HG03575 (cell line): Measurements from ENCODE around the gene HDAC7.
"Not testable (repeated sequence)": the region's sequence is repeated elsewhere in the genome, so short reads cannot be mapped to it uniquely, and the experiment has no call there.

ENCODE experiments used
- ATAC-seq: cut with Tn5 transposase; IDR thresholded peaks from one replicate; pipeline ENCODE4 v1.9.1; 2021; ENCODE audit not compliant: unreplicated experiment, insufficient number of reproducible peaks, low FRiP score; ENCODE audit errors: extremely low read depth

The HDAC7 gene

DNA sequence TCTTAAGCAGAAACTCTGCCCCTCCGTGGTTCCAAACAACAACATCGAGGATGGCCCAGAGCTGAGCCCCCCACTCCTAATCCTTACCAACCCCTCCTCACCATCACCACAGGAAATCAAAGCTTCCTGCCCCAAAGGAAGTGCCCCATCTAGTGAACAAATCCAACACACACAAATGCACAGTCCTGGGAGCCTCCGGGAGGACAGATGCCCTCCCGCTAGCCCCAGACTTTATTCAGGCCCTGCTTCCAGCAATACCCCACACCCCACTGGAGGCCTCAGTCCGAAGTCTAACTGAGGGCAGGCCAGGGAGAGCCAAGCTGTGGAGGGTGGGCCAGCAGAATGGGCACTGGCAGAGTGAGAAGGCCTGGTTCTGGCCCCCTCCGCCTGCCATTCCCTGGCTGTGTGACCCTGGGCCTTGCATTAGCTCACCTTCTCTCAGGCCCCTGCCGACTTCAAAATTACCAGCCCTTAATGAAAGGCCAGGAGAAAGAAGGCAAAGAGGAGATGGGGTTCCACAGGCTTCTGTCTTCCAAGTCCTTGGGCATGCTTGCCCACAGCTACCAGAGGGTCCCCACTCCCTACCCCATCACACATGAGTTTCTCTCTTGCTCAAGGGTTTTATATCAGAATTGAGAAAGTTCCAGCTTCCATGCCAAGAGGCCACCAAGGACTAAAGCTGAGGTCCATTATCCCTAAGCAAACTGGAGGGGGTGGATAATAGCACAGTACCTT, 2.3 kb downstream of the HDAC7 start:
- no peak for ATAC-seq

DNA sequence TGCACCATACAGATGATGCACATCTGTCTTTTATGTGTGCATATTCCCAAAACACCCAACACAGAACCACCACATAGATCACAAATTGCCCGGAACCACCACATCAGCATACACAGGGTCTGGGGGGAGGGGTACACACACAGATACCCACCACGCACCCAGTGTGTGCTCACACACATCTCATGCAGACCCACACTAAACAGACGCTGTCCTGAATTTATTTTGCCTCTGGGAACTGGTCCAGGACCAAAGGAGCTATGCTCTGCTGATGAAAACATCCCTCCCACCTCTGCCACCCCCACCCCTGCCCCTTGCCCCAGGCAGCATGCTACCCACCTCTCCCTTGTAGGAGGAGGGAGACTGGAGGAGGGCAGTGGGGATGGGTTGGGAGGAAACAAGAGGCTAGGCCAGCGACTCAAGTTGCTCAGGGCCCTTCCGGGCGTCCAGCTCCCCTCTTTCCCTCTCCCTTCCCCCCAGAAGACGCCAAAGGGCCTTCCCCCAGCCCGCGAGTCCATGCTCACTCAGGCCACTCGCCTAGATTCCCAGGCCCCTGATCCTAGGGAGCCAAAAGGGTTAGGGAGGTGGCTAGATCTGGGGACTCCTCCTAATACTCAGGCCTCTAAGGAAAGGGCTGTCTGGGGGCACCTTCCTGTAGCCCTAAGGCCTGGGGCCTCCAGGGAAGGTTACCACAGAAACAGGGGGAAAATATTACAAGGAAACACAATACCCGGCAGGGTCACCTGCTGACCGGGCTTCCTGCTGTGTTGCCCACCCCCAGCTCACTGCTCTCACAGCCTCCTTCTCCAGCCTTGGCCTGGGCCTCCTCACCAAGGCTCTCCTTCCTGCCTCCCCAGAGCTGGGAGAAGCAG, 3.1 kb downstream of the HDAC7 start:
- no peak for ATAC-seq

DNA sequence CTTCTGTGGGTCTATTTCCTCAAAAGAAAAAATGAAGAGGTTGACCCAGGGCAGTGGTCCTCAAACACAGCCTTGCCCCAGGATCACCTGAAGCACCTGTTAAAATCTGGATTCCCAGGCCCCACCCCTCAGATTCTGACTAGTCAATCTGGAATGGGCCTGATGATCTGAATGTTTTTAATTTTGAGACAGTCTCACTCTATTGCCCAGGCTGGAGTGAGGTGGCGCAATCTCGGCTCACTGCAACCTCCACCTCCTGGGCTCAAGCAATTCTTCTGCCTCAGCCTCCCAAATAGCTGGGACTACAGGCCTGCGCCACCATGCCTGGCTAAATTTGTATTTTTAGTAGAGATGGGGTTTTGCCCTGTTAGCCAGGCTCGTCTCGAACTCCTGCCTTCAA, 4.3 kb downstream of the HDAC7 start:
- not testable (repeated sequence) for ATAC-seq

DNA sequence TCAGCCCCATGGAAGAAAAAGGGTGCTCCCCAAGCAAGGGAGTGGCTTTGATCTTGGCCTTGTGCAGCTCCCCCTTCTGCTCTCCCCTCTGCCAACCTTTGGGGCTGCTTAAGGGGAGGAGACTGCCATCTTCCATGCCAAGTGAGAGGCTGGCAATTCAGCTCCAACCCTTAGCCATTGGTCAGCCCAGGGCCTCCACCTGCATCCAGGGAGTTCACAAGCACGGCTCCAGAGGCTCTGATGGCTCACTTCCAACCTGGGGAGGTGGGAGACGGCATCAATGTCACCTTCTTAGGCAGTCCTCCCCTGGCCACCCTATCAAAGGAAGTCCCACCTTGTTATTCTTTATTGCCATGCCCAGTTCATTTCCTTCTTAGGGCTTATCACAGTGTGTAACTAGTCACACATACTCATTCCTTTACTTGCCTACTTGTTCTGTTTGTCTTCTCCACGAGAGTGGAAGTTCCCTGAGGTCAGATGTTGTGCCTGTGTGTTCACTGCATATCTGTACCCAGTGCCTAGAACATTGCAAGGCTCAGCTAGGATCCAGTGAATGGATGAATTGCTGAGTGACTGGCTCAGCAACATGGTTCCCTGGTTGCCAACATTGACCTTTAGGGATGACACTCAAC, 5.0 kb downstream of the HDAC7 start:
- ATAC-seq = no peak

DNA sequence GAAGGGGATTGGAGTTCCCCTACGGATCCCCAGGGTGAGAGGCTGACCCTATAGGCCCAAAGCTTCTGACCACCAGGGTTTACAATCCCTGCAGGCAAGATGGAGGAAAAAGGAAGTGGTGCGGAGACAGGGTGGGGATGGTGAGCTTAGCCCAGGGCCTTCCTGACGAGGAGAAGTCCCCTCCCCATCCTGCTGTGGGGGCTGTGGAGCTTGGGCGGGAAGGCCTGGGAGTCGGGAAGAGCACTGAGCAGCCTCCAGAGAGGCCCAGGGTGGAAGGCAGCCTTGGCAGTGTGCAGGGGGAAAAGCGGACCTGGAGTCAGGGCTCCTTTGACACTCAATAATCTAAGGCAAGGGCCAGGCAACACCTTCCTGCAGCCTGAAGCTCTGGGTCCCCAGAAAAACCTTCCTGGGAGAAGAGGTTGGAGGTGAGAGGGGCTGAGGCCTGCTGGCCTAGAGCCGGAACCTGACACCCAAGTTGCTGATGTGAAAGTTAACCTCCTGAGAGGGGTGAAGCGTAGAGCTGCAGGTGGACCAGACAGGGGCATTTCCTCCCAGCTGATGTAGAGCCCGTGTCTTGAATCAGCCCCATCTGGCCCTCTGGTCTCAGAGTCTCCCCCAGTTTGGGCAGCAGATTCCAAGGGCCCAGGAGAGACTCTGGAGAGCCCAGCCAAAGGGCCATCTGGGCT, 6.0 kb downstream of the HDAC7 start:
- ATAC-seq = no peak

DNA sequence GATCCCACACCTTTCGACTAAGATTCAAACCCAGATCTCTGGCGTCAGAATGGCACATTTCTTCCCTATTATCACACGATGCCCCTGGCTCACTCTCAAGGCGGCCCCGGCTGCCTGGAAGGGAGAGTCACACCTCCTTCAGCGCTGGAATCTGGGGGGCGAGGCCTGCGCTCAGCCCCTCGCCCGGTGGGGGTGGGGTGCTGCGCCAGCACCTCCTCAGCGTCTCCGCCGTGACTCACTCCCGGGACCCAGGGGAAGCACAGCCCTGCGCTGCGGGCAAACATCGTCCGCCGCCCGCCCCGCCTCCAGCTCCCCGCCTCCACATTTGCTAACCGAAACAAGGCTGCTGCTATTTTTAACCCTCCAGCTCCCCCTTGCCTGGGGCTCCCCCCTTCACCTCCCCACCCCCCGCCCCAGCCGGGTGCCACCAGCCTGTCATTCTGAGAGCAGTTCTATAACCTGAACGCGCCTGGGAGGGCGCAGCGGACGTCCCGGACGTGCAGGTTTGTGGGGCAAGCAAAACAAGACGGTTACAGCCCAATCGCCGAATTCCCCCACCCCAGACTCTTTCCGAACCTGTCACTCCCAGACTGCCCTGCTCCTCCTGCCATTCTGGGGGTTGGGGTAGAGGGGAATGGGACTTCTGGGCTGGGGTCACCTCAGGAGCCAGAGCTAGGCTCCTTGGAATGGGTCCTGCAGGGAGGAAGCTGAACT, 6.7 kb downstream of the HDAC7 start:
- no peak for ATAC-seq

DNA sequence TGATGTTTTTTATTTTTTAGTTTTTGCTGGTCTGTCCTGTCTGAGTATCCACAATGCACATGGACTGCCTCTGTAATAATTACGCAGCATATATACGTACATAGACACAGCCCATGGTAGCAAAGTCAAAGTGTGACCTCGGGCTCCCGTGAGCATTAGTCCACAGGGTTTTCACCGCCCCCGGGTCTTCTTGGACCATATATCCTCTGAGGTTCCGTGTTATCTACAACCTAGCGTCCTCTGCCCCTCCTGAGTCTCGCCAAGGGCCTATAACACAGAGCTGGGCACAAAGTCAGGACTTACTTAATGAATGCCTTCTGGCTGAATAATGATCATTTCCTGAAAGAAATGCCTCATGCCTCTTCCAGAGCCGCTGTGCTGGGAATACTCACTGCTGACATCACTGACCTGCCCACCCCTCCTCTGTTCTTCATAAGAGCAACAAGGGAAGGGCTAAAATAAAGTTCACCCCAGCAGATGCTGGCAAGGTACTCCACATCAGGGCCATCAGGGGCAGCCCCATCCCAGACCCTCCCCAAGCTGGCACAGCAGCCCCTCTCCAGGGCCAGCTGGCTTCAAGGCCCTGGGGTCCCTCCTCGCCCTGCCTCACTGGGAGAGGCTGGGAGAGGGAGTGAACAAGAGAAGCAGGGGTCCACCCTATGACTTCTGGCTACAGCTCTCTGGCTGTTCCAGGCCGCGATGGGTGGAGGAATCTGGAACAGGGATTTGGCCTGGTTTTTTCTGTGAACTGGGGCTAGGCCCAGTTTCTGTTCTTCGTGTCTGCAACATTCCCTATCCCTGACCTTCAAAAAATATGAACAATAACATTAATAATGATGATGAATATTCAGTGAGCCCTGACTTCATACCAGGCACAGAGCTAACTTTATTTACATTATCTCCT, 7.9 kb downstream of the HDAC7 start:
- ATAC-seq = no peak

DNA sequence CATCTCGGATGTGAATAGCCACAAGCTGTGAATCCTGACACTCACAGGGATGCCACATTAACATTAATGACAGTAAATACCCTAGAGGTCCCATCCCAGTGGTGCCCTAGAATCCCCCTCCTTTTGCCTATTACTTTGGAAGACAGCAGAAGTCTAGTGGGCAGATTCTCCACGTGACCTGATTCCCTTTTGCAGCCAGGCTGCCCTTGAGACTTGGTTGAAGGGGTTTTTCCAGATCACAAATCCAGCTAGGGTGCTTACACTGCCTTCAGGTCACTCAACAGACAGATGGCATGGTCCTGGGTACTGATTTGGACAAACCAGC, 8.7 kb downstream of the HDAC7 start:
- no peak for ATAC-seq

DNA sequence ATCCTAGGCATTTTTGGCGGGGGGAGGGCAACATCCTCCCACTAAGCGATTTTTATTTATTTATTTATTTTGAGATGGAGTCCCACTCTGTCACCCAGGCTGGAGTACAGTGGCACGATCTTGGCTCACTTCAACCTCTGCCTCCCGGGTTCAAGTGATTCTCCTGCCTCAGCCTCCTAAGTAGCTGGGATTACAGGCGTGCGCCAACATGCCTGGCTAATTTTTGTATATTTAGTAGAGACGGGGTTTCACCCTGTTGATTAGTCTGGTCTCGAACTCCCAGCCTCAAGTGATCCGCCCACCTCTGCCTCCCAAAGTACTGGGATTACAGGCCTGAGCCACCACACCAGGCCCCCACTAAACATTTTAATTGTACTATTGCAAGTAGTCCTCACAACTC, 10.2 kb downstream of the HDAC7 start:
- not testable (repeated sequence) for ATAC-seq

DNA sequence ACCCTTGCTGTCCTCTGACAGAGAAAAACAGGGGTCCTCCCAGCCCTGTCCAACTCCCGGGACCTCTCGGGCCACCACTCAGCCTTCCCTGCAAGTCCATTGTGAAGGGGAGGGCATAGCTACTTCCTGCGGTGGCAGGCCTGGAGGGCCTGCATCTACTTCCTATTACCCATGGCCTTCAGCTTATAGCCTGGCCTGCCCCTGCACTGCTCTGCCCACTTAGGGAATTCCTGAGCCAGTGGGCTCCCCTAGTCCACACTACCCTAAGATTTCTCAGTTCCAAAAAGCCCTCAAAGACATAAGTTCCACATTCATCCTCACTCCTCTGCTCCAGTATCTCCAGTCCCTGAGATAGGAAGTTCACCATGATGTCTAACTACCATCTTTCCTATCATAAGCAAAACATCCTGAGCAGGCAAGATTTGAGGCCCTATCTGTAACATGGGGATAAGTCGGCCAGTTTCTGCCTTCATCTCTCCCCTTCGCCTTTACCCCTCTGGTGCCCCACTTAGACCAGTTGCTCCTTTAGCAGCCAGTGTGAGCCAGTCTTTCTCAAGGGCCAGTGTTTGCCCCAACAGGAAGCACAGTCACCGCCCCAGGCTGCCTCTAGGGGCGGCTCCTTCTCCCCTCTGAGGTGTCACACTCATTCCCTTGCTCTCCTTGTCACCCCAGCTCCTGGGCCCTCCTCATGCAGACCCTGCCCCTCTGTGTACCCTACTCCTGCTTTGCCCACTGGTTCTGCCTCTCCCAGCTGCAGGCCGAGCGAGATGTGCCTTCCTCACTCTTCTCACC, 10.9 kb downstream of the HDAC7 start:
- no peak for ATAC-seq

DNA sequence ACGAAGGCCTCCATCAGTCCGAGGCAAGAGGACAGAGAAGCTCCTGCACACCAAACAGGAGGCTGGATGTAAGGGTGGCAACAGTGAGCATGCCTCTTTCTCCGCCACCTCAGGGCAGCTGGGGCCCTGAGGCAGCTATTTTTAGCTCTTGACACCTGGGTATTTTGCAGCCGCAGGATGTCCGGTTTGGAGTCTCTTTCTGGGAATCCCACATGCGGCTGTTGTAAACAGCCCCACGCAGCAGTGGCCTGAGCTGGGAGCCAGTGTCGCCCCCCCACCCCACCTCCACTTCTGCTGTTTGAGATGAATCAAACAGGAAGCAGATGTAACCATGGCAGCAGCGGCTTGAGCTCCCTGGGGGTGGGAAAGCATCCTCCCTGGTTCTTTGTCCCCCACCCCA, 11.7 kb downstream of the HDAC7 start:
- no peak for ATAC-seq

DNA sequence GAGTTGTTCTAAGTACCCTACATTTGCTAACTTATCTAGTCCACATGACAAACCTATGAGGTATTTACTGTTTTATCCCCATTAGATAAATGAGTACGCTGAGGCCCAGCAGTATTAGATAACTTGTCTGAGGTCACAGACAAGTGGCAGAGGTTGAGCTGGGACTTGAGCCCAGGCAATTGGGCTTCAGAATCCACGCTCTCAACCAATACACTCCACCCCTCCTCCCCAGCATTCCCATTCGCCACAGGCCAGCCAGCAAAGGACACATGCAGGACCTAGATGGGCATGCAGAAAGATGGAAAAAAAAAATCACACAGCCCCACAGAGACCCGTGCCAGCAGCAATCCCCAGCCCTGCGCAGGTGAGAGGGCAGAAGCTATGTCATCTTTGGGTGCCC, 12.4 kb downstream of the HDAC7 start:
- ATAC-seq = no peak

DNA sequence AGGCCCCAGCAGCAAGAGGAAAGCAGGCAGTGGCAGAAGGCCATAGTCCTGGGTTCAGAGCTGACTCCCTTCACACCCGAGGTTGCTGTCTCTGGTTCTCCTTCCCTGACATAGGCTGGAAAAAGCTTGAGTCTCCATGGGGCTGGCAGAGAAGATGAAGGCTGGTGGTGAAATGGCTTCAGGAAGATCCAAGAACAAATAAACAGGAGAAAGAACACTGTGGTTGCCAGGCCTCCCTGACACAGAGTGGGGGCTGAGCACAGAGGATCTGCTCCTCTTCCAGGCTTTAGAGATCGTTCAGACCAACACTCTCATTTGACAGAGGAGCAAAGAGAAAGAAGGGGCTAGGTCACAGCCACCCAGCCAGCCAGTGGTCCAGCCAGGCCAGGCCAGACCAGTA, 14.3 kb downstream of the HDAC7 start:
- ATAC-seq = no peak

DNA sequence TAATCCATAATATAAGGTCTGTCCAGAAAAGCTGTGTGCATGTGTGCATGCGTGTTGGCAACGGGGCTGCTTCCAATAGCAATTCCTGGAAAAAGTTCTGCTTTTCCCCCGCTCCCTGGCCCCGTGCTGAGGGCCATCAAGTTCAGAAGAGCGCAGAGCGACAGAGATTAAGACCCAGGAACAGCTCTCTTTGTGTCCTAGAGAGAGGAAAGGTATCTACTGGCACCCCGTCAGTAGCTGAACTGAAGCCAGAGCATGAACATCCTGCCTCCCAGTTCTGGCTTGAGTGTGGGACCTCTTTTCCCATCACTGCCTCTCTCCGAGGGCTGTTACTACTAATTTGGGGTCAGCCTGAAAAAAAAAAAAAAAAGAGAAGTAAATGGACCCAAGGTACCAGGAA, 15.5 kb downstream of the HDAC7 start:
- ATAC-seq = no peak

DNA sequence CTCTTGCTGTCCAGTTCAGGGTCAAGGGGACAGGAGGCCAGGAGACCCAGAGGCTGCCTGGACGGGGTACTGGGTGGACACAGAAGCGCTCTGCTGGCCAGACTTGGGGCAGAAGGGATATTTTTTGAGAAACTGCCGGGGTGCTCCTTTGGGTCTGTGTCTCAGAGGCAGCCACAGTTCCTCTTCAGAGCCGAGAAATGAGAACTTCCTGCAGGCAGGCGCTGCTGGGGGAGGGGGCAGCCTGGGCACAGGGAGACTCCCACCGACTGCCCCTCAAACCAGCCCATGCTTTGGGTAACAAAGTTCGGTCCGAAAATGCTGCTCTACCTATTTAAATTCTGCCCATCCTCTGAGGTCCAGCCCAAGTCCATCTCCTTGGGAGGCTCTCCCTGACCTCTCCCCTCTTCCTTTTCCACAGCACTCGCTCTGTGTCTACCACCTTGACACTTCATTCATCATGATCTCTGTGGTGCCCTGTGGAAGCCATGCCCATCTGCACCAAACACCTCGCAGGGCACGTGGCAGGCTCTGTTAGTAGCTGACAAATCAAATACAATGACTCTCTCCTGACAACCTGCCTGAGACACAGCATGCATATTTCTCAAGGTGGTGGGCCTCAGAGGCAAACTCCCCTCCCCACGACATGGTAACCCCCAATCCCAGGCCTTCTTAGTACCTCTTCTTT, 16.4 kb downstream of the HDAC7 start:
- ATAC-seq = no peak

DNA sequence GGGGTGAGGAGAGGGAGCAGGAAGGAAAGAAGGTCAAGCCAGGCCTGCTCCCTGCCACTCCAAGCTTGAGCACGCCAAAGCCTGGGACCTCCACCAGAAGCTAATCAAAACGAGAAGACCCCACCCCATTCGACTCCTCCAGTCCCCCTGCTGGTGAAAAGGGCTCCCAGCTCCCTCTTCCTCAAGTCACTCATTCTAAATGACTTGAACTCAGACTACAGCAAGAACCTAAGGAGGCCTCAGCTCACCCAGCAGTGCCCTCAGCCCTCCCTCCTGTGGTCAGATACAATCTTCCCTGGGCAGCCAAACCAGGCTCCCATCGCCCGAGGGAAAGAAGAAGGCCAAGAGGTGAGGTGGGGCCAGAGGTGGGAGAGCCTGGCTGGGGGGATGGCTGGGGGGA, 17.4 kb downstream of the HDAC7 start:
- ATAC-seq = no peak

DNA sequence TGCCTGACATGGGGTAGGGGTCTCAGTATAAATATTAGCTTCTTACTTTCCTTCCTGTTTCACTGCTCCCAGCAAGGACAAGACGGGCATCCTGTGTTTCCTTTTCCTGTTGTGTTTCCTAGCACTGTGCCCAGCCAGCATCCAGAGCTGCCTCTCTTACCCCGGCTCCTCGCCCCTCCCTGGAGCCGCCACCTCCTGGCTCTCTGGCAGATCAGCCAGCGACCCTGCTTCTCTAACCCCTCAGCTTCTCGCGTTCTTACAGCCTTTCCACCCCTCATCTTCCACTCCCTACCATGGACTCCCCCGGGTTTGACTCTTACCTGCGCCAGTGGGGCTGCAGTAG, 17.8 kb downstream of the HDAC7 start:
- no peak for ATAC-seq
